ENCODE results near the gene DOCK1. TPM values are rescaled to one million over a fixed set of nuclear protein-coding genes. Genes with fewer than 3 reads are reported as not detected.
"Not testable (repeated sequence)": the region's sequence is repeated elsewhere in the genome, so short reads cannot be mapped to it uniquely, and the experiment has no call there.

Gene DOCK1
- total and polyA plus RNA-seq, 2 experiments from 2014 or later, result 22.8 to 45.6 TPM

- H3K4me1 ChIP-seq (ENCODE audit: insufficient read depth), result no peaks in the 10 kb centered on the region
These were observed 8.1 kb downstream of the DOCK1 start for GRCh38 chr10:126913316-126913715.

GRCh38 chr10:126914561-126914960, 9.3 kb downstream of the DOCK1 start:
- Histone ChIP-seq H3F3A (ENCODE audit: insufficient read depth) (no peaks in the 10 kb centered on the region), H3K4me1 (ENCODE audit: insufficient read depth) (no peaks in the 10 kb centered on the region), H3K9ac (no peak overlapping the region), H3K79me2 (ENCODE audit: insufficient read depth) (peaks cover 97% of the 10 kb centered on the region), H3K36me3 (ENCODE audit: low read depth) (no peaks in the 10 kb centered on the region), H3K9me3 (ENCODE audit: low read depth) (no peaks in the 10 kb centered on the region), H4K20me1 (ENCODE audit: insufficient read depth) (no peaks in the 10 kb centered on the region), H3K4me3 (no peak overlapping the region), H2AFZ (no peak overlapping the region), H3K27me3 (replicated peaks; ENCODE audit: insufficient read depth) (no peaks in the 10 kb centered on the region), H3K9me2 (ENCODE audit: insufficient read depth) (no peaks in the 10 kb centered on the region), H3K27ac (no peak overlapping the region), H3K4me2 (ENCODE audit: unreplicated experiment) (no peak overlapping the region)
- TF ChIP-seq EZH2 (IDR thresholded peaks at IDR 0.05; ENCODE audit: insufficient read depth, poor library complexity, severe bottlenecking) (no peak), EZH2phosphoT487 (IDR thresholded peaks at IDR 0.05; ENCODE audit: insufficient read depth, low read depth) (no peak)
- 100% methylated on average over 1 of the region's 1 CpG for WGBS, 2 experiments (ENCODE audit: low coverage in 1 of 2, low lambda C conversion rate in 2 of 2, missing lambda C conversion rate in 2 of 2)
- no peak for DNase-seq
- in situ Hi-C loops (cut with MboI), result no loop called here

More at GRCh38 chr10:126913316-126913715, 8.1 kb downstream of the DOCK1 start:
- no peak for TF ChIP-seq EZH2phosphoT487 (IDR thresholded peaks at IDR 0.05; ENCODE audit: insufficient read depth, low read depth)
- TF ChIP-seq EZH2 (IDR thresholded peaks at IDR 0.05; ENCODE audit: insufficient read depth, poor library complexity, severe bottlenecking), result no peak
- Histone ChIP-seq H3K9ac (no peak overlapping the region), H3K27me3 (replicated peaks; ENCODE audit: insufficient read depth) (no peaks in the 10 kb centered on the region), H3K79me2 (ENCODE audit: insufficient read depth) (peaks cover 97% of the 10 kb centered on the region), H3K4me2 (ENCODE audit: unreplicated experiment) (no peak overlapping the region), H2AFZ (no peak overlapping the region), H3K27ac (no peak overlapping the region), H3K36me3 (ENCODE audit: low read depth) (no peaks in the 10 kb centered on the region), H4K20me1 (ENCODE audit: insufficient read depth) (no peaks in the 10 kb centered on the region), H3K9me2 (ENCODE audit: insufficient read depth) (no peaks in the 10 kb centered on the region), H3K4me3 (no peak overlapping the region), H3F3A (ENCODE audit: insufficient read depth) (no peaks in the 10 kb centered on the region), H3K9me3 (ENCODE audit: low read depth) (no peaks in the 10 kb centered on the region)
- WGBS, 2 experiments (ENCODE audit: low coverage in 1 of 2, low lambda C conversion rate in 2 of 2, missing lambda C conversion rate in 2 of 2), result 86 to 90% methylated on average over 11 of the region's 11 CpGs
- DNase-seq, result no peak
- in situ Hi-C loops (cut with MboI), result no loop called here

GRCh38 chr10:126916952-126917351, 11.7 kb downstream of the DOCK1 start:
- H3K9me3 ChIP-seq (ENCODE audit: low read depth); H3K4me1 ChIP-seq (ENCODE audit: insufficient read depth); DNase-seq; in situ Hi-C loops (cut with MboI); H3K9me2 ChIP-seq (ENCODE audit: insufficient read depth); H3K4me2 ChIP-seq (ENCODE audit: unreplicated experiment); H2AFZ ChIP-seq; H3K36me3 ChIP-seq (ENCODE audit: low read depth); H3K27ac ChIP-seq; H3F3A ChIP-seq (ENCODE audit: insufficient read depth); H3K9ac ChIP-seq; H3K4me3 ChIP-seq; H3K27me3 ChIP-seq (replicated peaks; ENCODE audit: insufficient read depth); H4K20me1 ChIP-seq (ENCODE audit: insufficient read depth): not testable (repeated sequence)
- peaks cover 97% of the 10 kb centered on the region for H3K79me2 ChIP-seq (ENCODE audit: insufficient read depth)
- WGBS, 2 experiments (ENCODE audit: low coverage in 1 of 2, low lambda C conversion rate in 2 of 2, missing lambda C conversion rate in 2 of 2), result 92 to 94% methylated on average over 10 to 11 of the region's 12 CpGs

GRCh38 chr10:126917375-126917774, 12.1 kb downstream of the DOCK1 start:
- DNase-seq, result no peak
- Histone ChIP-seq H3K4me2 (ENCODE audit: unreplicated experiment) (no peak overlapping the region), H2AFZ (no peak overlapping the region), H3F3A (ENCODE audit: insufficient read depth) (peaks cover 2% of the 10 kb centered on the region; the same call in 1 of the 2 replicates), H3K79me2 (ENCODE audit: insufficient read depth) (peaks cover 97% of the 10 kb centered on the region), H3K4me3 (no peak overlapping the region), H3K27me3 (replicated peaks; ENCODE audit: insufficient read depth) (no peaks in the 10 kb centered on the region), H3K27ac (no peak overlapping the region), H3K4me1 (ENCODE audit: insufficient read depth) (peaks cover 8% of the 10 kb centered on the region), H3K36me3 (ENCODE audit: low read depth) (no peaks in the 10 kb centered on the region), H4K20me1 (ENCODE audit: insufficient read depth) (0 out of 2 replicates have a peak, but pooled peaks cover 4% of the 10 kb centered on the region), H3K9me3 (ENCODE audit: low read depth) (no peaks in the 10 kb centered on the region), H3K9ac (no peak overlapping the region), H3K9me2 (ENCODE audit: insufficient read depth) (no peaks in the 10 kb centered on the region)
- in situ Hi-C loops (cut with MboI), result no loop called here
- 90 to 95% methylated on average over 7 of the region's 7 CpGs for WGBS, 2 experiments (ENCODE audit: low coverage in 1 of 2, low lambda C conversion rate in 2 of 2, missing lambda C conversion rate in 2 of 2)
- TF ChIP-seq EZH2phosphoT487 (IDR thresholded peaks at IDR 0.05; ENCODE audit: insufficient read depth, low read depth), result no peak
- no peak for TF ChIP-seq EZH2 (IDR thresholded peaks at IDR 0.05; ENCODE audit: insufficient read depth, poor library complexity, severe bottlenecking)
